ENCODE measurements around the gene ATRNL1.

The ATRNL1 gene

GRCh38 chr10:115093286-115093775, at the start of gene ATRNL1:
TSS of gene ATRNL1 (plus strand) at chr10:115093365. CDS start at chr10:115093751, 386 bp downstream.
- peak; percentile 72 for DNase-seq

- DNase-seq = no peak
These were observed 49.4 kb upstream of the ATRNL1 start for GRCh38 chr10:115043719-115044118.

- no peak for DNase-seq
These were observed 48.3 kb upstream of the ATRNL1 start for GRCh38 chr10:115044891-115045290.

- DNase-seq = no peak
These were observed 47.7 kb upstream of the ATRNL1 start for GRCh38 chr10:115045499-115045898.

- DNase-seq = no peak
These were observed 46.4 kb upstream of the ATRNL1 start for GRCh38 chr10:115046686-115047236.

GRCh38 chr10:115047705-115048104, 45.5 kb upstream of the ATRNL1 start:
- no peak for DNase-seq

GRCh38 chr10:115049318-115049717, 43.8 kb upstream of the ATRNL1 start:
- DNase-seq = no peak

GRCh38 chr10:115049960-115050359, 43.2 kb upstream of the ATRNL1 start:
- DNase-seq = no peak

- DNase-seq = no peak
These were observed 42.7 kb upstream of the ATRNL1 start for GRCh38 chr10:115050375-115051010.

GRCh38 chr10:115051216-115051615, 41.9 kb upstream of the ATRNL1 start:
- DNase-seq = no peak

- no peak for DNase-seq
These were observed 40.9 kb upstream of the ATRNL1 start for GRCh38 chr10:115052226-115052625.

GRCh38 chr10:115052728-115053127, 40.4 kb upstream of the ATRNL1 start:
- DNase-seq = no peak

GRCh38 chr10:115056186-115056585, 37.0 kb upstream of the ATRNL1 start:
- DNase-seq = no peak

GRCh38 chr10:115059301-115059898, 33.8 kb upstream of the ATRNL1 start:
- no peak for DNase-seq

- no peak for DNase-seq
These were observed 29.2 kb upstream of the ATRNL1 start for GRCh38 chr10:115063701-115064658.

- DNase-seq = no peak
These were observed 27.4 kb upstream of the ATRNL1 start for GRCh38 chr10:115065801-115066200.

GRCh38 chr10:115066528-115066927, 26.6 kb upstream of the ATRNL1 start:
- no peak for DNase-seq

- no peak for DNase-seq
These were observed 19.4 kb upstream of the ATRNL1 start for GRCh38 chr10:115073796-115074195.

GRCh38 chr10:115082506-115082905, 10.7 kb upstream of the ATRNL1 start:
- no peak for DNase-seq

GRCh38 chr10:115084277-115084850, 8.8 kb upstream of the ATRNL1 start:
- DNase-seq = no peak

GRCh38 chr10:115091161-115091560, 2.0 kb upstream of the ATRNL1 start:
- DNase-seq = no peak

- no peak for DNase-seq
These were observed 959 bp upstream of the ATRNL1 start for GRCh38 chr10:115092258-115092554.
